Esophagus squamous epithelium (tissue), 4 donors: Measurements from ENCODE around the gene ECE1.

Experiments used
- CTCF ChIP-seq, 6 experiments: fragments of 450-650 bp in 4 of 6; fragments of 200-600 bp in 2 of 6; sonication (generic) in 2 of 6; IDR thresholded peaks; one replicate each; pipeline ENCODE4 v1.5.1; 2016 to 2019; ENCODE audit warnings: antibody characterized with exemption in 6 of 6, mild to moderate bottlenecking in 4 of 6, moderate library complexity in 4 of 6
- POLR2A ChIP-seq, 4 donors: fragments of 450-650 bp; IDR thresholded peaks; one replicate each; pipeline ENCODE4 v1.6.1; 2017; ENCODE audit warnings: antibody characterized with exemption in 4 of 4, mild to moderate bottlenecking in 4 of 4, moderate library complexity in 3 of 4

- TF ChIP-seq CTCF (IDR thresholded peaks at IDR 0.05) (no peak), POLR2A (IDR thresholded peaks at IDR 0.05) (no peak)
Observed at GRCh38 chr1:21325231-21325718, 35.0 kb upstream of the ECE1 start.
